ENCODE measurements around the gene CADM4.
"Not testable (repeated sequence)": the region's sequence is repeated elsewhere in the genome, so short reads cannot be mapped to it uniquely, and the experiment has no call there.

CADM4 gene

DNA sequence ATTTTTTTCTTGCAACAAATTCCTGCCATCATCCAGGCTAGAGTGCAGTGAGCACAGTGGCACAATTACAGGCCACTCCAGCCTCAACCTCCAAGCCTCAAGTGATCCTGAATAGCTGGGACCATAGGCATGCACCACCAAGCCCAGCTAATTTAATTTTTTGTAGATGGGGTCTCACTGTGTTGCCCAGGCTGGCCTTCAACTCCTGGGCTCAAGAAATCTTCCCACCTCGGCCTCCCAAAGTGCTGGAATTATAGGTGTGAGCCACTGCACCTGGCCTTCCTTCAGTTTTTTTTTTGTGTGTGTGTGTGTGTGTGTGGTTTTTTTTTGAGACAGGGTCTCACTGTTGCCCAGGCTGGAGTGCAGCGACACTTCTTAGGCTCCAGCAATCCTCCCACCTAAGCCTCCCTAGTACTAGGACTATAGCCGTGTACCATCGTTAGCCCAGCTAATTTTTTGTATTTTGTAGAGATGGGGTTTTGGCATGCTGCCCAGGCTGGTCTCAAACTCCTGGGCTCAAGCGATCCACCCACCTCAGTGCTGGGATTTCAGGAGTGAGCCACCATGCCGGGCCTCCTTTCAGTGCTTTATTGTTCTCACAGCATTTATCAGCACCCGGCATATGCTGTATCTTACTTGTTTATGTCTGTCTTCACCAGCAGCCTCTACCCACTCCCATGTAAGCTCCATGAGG, 33.6 kb downstream of the CADM4 start:
- DNase-seq: no peak

DNA sequence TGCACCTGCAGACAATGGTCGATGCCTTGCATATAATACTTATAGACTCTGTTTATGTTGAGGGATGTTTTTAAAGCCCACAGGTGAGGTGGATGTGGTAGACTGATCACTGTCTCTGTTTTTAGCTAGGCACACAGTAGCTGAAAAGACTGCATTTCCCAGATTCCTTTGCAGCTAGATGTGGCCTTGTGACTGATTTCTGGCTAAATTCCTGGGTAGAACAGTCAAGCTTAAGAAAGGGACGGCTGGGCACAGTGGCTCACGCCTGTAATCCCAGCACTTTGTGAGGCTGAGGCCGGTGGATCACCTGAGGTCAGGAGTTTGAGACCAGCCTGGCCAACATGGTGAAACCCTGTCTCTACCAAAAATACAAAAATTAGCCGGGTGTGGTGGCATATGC, 39.3 kb downstream of the CADM4 start:
- DNase-seq: not testable (repeated sequence)

DNA sequence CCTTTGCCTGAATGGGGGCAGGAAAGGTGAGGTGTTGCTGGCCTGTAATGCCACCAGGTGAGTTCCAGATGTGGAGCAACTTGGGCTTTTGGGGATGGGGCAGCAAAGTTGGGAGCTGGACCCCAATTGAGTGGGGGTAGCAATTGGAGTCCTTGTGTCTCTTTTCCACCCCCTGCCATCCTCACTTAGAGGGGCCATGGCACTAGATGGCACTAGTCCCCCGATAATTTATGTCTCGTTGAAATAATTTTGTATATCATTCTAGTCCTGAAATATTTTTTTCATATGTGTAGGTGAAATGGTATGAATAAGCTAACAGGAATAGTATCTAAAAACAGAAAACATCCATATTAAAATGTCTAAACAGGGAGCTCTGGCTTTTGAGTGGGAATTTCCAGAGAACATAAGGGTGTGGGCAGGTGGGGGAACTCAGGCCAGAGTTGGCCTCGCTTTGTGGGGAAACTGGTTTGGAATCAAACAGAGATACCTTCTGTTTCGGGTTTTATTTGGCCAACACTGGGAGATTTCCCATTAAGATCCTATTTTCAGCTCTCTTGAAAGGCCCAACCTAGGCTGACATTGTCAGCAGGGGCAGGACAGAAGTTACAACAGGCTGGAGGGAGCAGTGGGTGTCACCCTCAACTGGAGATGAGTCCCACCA, 39.9 kb downstream of the CADM4 start:
- DNase-seq: no peak

DNA sequence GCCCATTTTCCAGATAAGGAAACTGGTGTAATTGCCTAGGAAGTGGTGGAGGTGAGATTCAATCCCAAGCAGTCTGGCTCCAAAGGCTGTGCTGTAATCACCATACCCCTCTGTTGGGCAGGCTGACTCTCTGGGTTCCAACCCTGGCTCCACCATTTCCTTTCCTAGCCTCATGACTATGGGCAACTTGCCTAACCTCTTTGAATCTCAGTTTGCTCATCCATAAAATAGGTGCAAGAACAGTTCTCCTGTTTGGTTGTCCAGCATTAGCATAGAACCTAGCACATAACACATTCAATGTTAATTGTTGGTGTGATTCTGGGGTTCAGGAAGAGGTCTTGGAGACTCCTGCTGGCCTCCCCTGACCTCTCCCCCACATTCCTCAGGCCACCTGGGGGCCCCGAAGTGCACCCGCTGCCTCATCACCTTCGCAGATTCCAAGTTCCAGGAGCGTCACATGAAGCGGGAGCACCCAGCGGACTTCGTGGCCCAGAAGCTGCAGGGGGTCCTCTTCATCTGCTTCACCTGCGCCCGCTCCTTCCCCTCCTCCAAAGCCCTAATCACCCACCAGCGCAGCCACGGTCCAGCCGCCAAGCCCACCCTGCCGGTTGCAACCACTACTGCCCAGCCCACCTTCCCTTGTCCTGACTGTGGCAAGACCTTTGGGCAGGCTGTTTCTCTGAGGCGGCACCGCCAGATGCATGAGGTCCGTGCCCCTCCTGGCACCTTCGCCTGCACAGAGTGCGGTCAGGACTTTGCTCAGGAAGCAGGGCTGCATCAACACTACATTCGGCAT, 41.0 kb downstream of the CADM4 start:
- DNase-seq: no peak

DNA sequence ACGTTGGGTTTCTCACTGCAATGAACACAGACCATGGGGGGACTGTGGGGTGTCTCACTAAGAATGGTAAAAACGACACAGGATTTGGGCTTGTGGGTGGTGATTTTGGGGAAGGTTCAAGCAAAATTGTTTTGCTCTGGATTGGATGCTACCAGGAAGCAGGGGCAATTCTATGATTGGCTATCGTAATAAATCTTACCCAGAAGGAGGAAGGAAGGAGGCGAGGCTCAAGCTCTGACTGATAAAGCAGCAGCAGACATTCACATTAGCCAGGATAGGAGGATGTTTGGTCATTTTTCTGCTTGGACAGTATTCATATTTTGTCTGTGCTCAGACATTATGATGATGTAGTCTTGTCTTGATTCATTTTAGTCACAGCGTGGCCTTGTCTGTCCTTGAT, 41.8 kb downstream of the CADM4 start:
- DNase-seq: no peak

DNA sequence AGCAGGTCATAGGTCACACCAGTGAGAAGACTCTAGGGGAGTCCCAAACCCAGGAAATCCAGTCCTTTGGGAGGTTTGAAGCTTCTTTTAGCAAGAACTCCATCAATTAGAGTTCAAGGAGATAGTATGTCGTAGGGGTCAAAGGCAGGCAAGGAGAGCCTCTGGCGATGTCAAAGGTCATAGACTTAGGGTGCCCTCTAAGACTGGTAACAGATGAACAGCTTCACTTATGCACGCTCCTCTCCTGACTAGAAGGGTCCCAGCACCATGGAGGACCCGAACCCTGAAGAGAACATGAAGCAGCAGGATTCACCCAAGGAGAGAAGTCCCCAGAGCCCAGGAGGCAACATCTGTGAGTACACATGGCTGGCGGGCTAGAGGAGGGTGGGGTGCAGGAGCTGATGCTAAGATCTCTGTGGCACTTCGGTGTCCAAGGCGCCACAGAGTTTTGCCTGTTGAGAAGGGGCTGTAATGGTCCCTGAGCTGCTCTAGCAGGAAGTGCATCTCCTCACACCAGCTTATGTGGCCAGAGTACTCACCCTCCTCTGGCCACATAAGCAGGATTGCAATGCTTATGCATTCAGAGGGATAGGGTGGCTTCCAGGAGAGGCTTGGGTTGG, 42.7 kb downstream of the CADM4 start:
- no peak for DNase-seq

DNA sequence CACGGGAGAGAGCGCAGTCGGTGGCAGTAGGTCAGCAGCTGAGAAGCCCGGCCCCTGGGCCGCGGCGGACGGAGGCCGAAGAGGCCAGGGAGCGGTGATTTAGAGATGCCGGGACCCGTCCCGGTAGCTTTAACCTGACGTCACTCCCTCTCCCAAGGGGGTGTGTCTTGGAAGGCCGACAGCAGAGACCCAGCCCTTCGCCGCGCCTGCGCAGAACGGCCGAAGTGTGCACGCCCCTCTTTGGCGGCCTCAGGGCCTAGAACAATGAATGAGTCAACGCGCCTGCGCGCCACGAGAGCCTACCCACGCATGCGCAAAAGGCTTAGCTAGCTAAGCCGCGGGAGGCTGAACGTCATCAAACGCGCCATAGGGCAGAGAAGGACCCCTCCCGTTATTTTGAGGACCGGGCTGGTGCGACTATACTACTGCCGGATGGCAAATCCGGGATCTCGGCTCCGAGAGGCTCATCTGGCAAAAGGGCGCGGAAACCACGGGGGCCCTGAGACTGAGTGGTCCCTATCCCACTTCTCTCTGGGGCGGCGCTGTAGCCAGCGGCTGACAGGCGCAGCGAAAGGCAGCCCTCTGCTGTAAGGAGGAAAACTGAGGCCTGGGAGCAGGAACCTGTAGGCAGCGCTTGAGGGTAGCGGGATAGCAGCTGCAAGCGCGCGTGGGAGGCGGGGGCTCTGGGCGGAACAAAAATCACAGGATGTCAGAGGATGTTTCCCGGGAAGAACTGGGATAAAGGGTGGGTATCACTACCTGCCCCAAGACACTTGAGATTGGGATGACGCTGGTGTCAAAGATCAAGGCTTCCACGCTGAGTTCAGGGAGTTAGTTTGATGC, 43.4 kb downstream of the CADM4 start, which contains the start of the genes IRGQ and ZNF576:
Gene IRGQ (minus strand): TSS at position 136 of the 843 bp plus-strand sequence. CDS start 796 bp downstream, outside the sequence.
Gene ZNF576 (plus strand): TSS at position 597 of the 843 bp plus-strand sequence. CDS start 514 bp downstream, outside the sequence.
- peak; percentile 100 for DNase-seq

DNA sequence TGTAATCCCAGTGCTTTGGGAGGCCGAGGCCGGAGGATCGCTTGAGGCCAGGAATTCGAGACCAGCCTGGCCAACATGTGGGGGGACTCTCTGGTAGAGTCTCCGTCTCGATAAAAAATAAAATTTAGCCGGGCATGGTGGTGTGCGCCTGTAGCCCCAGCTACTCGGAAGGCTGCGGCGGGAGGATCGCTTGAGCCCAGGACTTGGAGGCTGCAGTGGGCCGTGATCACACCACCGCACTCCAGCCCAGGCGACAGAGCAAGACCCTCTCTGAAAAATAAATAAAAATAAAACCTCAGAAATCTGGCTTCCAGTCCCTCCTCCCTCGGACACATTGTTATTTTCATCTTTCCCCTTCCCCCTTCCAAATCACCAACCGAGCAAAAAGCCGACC, 44.0 kb downstream of the CADM4 start:
- no peak for DNase-seq

DNA sequence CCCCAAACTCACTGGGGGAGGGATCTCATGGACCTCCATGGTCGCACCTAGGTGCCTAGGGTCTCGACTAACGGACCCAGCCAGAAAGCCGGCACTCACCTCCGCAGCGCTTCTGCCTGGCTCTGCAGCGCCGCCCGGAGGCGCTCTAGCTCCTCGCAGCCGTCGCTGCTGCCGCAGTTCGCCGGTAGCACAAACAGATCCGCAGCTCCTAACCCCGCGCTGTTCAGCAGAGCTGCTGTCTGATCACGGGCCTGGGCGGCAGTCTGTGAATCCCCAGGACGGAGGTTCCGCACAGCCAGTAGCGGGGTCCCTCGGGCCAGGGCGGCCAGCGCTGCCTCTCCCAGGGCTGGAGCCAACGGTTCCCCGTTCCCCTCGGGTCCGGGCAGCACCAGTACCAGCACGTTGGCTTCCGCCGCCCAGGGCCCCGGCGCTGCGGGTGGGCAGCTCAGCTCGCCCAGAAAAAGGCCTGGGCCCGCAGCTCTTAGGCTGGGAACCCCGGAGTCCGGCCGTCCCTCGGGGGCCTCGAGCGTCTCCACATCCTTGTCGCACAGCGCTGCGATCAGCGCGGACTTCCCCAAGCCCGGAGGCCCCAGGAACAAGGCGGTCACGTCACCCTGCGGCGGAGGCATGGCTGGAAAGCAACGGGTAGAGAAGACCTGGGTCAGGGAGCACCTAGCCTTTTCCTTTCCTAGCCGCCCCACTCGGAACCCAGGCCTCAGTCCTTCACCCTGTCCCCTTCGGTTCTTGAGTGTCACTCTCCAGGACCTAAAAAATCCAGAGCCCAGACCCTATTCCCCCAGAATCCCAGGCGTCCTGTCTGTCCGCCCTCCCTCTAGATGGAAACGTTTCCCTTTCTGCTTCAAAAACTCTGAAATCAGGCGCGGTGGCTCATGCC, 44.7 kb downstream of the CADM4 start:
- DNase-seq: peak; percentile 79

DNA sequence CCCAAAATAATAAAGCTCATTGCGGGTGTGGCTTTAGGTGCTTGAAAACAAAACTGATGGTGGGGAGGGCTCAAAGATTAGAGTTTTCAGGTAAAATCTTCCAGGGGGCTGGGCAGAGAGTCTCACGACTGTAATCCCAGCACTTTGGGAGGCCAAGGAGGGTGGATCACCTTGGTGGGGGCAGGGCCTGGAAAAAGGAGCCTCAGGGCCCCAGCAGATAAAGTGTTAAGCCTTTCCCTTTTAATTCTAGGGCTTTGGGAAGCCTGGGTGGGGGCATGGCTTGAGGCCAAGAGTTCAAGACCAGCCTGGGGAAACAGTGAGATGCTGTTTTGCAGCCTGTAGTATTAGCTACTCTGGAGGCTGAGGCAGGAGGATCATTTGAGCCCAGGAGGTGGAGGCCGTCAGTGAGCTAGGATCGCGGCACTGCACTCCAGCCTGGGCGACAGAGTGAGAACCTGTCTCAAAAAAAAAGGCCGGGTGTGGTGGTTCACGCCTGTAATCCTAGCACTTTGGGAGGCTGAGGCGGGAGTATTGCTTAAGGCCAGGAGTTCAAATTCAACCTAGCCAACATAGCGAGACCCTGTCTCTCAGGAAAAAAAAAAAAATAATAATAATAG, 45.5 kb downstream of the CADM4 start:
- no peak for DNase-seq

DNA sequence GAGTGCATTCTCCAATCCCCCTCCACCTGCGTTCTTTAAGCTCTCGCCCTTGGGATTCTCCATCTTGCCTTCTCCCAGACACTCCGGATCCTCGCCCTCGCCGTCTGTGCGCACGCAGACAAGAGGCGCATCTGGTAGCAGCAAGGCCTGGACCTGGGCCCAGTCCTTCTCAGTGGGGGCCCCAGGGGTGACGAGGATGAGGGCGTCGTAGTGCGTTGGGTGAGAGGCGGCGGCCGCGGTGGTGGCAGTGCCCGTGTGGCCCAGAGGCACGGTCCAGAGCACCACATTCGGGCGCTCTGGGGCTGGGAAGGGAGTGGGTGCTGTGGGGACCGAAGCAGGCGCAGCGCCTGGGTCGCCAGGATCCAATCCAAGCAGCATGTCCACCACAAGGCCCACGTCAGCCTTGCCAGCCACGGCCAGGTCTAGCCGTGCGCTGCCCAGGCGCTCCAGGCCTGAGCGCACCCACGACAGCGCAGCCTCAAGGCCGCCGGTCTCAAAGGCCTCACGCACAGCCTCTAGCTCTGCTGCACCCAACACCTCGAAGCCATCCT, 46.8 kb downstream of the CADM4 start:
- DNase-seq: no peak

DNA sequence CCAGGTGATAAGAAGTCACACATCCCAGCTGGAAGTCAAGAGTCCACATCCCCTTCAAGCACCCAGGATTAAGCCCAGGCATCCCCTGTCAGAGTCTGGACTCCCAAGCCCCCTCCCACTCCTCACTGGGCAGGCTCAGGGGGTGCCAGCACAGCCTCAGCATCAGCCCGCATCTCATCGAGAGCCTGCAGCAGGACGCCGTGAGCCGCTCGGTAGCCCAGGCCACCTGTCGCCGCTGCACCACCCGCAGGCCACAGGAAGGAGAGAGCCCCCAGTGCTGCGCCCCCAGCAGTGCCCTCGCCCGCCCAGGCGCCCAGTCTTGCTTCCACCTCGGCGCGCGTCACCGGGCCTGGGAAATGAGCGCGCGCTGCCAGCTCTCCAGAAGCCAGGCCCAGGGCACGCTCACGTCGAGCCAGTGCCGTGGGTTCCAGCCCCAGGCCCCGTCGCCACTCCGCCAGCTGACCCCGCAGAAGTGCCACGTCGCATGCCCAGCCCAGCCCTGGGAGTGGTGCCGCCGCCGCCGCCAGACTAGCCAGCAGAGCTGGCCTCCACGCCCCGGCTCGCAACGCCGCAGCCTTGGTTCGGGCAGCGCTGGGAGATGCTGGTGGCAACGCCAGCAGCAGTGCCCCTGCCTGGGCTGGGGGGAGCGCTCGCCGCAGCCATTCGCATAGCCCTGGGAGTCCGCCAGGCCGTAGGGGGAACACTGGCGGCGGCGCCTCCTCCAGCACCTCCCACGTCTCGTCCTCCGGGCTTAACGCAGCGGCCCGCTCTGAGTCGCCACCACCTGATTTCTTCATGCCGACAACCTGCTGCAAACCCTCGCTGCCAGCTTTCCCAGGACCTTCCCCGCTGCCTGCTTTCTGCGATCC, 47.5 kb downstream of the CADM4 start:
- DNase-seq: no peak

DNA sequence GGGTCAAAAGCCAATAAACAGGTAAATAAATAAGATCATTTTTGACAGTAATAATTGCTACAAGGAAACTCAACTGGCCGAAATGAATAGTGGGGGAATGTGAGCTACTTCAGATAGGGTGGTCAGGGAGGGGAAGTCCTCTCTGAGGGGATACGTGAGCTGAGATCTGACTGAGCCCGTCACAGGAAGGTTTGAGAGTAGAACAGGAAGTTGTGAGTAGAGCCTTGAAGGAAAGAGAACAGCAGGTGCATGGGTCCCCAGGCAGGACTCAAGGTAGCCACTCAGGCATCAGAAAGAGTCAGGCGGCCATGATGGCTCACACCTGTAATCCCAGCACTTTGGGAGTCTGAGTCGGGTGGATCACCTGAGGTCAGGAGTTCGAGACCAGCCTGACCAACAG, 50.0 kb downstream of the CADM4 start:
- DNase-seq: peak; percentile 24

DNA sequence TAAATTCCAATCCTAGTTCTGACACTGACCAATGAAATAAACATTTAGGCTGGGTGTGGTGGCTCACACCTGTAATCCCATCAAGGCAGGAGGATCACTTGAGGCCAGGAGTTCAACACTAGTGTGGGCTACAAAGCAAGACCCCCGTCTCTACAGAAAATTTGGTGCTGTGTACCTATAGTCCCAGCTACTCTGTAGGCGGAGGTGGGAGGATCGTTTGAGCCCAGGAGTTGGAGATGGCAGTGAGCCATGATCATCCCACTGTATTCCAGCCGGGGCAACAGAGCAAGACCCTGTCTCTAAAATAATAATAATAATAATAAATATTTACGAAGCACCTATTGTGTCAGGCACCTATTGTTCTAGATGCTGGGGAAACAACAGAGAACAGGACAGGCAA, 50.4 kb downstream of the CADM4 start:
- no peak for DNase-seq

DNA sequence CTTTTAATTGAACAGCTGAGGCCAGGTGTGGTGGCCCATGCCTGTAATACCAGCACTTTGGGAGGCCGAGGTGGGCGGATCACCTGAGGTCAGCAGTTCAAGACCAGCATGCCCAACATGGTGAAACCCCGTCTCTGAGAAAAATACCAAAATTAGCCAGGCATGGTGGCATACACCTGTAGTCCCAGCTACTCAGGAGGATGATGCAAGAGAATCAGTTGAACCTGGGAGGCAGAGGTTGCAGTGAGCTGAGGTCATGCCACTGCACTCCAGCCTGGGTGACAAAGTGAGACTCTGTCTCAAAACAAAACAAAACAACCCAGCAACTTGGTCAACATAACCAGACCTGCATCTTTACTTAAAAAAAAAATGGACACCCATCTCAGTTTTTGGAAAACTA, 52.6 kb downstream of the CADM4 start:
- not testable (repeated sequence) for DNase-seq

DNA sequence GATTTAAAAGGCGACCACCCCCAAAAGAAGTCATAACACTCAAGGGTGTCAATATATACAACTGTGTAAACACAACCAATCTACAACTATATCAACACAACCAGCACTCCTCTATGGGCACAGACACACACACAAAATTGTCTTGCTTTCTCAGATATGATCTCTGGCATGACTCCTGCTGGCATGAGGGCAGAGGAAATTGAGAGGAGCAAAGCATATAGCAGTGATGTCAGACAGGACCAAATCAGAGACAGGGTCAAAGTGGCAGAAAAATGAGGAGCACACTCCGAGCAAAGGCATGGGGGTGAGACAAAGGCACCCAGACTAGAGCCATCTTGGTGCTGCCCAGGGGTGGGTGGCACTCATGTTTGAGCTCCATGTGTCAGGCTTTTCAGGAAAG, 53.3 kb downstream of the CADM4 start:
- no peak for DNase-seq

DNA sequence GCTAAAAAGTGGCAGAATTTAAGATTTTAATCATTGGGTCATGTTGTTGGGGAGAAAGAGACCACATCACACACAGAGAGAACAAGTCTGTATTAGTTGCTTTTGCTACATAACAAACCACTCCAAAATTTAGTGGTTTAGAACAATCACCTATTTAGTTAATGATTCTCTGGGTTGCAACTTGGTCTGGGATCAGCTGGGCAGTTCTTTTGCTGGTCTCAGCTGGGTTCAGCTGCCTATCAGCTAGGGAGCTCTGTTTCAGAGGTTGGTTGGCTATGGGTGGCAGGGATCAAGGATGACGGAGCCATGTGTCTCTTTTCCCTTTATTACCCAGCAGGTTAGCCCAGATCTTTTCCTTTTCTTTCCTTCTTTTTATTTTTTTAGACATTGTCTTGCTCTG, 55.2 kb downstream of the CADM4 start:
- DNase-seq: no peak

DNA sequence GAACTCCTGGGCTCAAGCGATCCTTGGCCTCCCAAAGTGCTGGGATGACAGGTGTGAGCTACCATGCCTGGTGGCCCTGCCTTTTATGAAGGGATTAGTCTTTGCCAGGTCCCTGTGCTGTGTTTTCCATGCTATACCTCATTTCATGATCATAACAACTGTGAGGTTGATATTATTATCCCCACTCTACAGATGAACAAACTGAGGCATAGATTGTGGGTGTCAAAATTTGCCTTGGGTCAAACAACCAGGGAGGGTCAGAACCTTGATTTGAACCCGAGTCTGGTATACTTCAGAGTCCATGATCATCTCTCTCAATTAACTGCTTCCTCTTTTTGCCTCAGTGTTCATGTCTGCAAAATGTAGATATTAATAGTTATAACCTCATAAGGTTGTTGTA, 57.2 kb downstream of the CADM4 start:
- DNase-seq: no peak

DNA sequence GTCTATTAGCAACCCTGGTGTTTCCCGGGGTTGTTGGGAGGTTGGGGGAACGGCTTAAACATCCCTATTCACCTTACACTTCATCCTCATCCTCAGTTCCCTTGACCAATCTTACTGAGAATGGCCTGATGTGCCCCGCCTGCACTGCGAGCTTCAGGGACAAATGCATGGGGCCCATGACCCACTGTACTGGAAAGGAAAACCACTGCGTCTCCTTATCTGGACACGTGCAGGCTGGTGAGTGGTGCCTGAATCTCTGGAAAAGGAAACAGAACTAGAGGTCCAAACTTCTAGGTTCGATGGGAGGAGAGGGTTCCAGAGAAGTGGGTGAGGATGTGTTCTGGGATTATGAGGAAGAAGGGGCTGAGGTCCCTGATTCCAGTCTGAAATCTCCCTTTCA, 58.2 kb downstream of the CADM4 start:
- no peak for DNase-seq
